DND-41 (cell line): ENCODE measurements around the gene CSF2.

ENCODE experiments used
- ATAC-seq: fragments of 200-7000 bp; cut with Tn5 transposase; 3 replicates; pipeline ENCODE4 v1.9.1; 2021; ENCODE audit warnings: low read depth; ENCODE audit not compliant: insufficient read depth
- DNase-seq: peaks from one replicate; pipeline ENCODE4 v3.0.0-alpha.2; 2020
- H2AFZ ChIP-seq: 2 replicates; pipeline ENCODE4 v1.6.0; 2012; ENCODE audit warnings: low read depth, low read length
- H3K27ac ChIP-seq: 2 replicates; pipeline ENCODE4 v1.5.1; 2012; ENCODE audit warnings: low read length, inconsistent platforms
- H3K27me3 ChIP-seq: fragments of 200-600 bp; sonication (generic); 2 replicates; pipeline ENCODE4 v1.6.0; 2012; ENCODE audit warnings: low read length, mild to moderate bottlenecking, inconsistent platforms; ENCODE audit not compliant: insufficient read depth, poor library complexity
- H3K36me3 ChIP-seq: 2 replicates; pipeline ENCODE4 v1.5.1; 2012; ENCODE audit warnings: low read length, inconsistent platforms; ENCODE audit not compliant: insufficient read depth
- H3K4me1 ChIP-seq: 2 replicates; pipeline ENCODE4 v1.5.1; 2012; ENCODE audit warnings: mild to moderate bottlenecking, low read length; ENCODE audit not compliant: insufficient read depth
- H3K4me2 ChIP-seq: 2 replicates; pipeline ENCODE4 v1.6.0; 2012; ENCODE audit warnings: mild to moderate bottlenecking, moderate library complexity, low read length, inconsistent platforms; ENCODE audit not compliant: insufficient read depth
- H3K4me3 ChIP-seq, 2 experiments: fragments of 200-600 bp in 1 of 2; shearing (Covaris generic) in 1 of 2; 2 replicates each; pipeline ENCODE4 v1.5.1; 2012 to 2016; ENCODE audit warnings: inconsistent platforms in 2 of 2, low read length in 2 of 2, mild to moderate bottlenecking in 2 of 2, low read depth in 1 of 2, moderate library complexity in 1 of 2
- H3K79me2 ChIP-seq: 2 replicates; pipeline ENCODE4 v1.6.0; 2012; ENCODE audit warnings: low read length, inconsistent platforms; ENCODE audit not compliant: insufficient read depth
- H3K9ac ChIP-seq: 2 replicates; pipeline ENCODE4 v1.6.0; 2012; ENCODE audit warnings: low read depth, mild to moderate bottlenecking, inconsistent platforms, low read length, moderate library complexity
- H3K9me3 ChIP-seq: 2 replicates; pipeline ENCODE4 v1.5.1; 2012; ENCODE audit warnings: low read length, moderate library complexity, mild to moderate bottlenecking, inconsistent platforms; ENCODE audit not compliant: insufficient read depth, severe bottlenecking
- H4K20me1 ChIP-seq: 2 replicates; pipeline ENCODE4 v1.6.0; 2012; ENCODE audit warnings: low read length; ENCODE audit not compliant: insufficient read depth
- EZH2 ChIP-seq: IDR thresholded peaks from 3 replicates; pipeline ENCODE4 v1.6.1; 2012; ENCODE audit warnings: borderline replicate concordance, low read depth, mild to moderate bottlenecking, moderate library complexity, low read length, inconsistent platforms; ENCODE audit not compliant: severe bottlenecking
- TF ChIP-seq, protein P1 (sequence below): IDR thresholded peaks from 2 replicates; pipeline ENCODE4 v1.5.1; 2012; ENCODE audit warnings: borderline replicate concordance, low read length, moderate library complexity, mild to moderate bottlenecking; ENCODE audit not compliant: poor library complexity, severe bottlenecking; ENCODE audit errors: extremely low read depth

The CSF2 gene

DNA sequence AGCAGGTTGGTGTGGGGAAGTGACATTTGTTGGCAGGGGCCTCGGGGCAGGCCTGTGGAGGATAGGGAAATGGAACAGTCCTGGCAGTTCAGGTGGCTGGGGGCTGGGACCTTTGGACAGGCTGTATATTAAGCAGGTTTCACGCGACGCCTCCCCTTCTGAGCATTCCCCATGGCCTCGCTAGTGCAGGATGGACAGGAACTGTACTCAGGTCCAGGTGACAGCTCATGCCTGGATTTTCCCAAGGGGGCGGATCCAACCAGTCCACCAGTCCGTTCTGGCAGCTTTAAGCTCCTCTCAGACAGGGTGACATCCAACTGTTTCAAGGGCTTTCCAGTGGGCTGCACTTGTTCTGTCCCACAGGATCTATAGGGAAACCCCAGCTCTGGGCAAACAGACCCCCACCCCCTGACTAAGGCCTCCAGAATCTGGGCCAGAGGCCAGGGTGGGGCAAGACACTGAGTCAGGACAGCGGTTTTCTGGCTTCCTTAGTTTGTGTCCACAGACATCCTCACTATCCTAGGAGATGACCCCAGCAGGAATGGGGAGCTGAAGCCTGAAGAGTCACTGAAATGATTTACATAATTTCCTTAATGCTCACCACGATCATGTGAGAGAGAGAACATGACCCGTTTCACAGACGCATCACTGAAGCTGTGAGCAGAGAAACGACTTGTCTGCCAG is 20.9 kb downstream of the CSF2 start:
- H2AFZ ChIP-seq: no peak overlapping the region
- H3K9ac ChIP-seq: no peak overlapping the region
- no peaks in the 10 kb centered on the region for H3K9me3 ChIP-seq
- no peak for TF ChIP-seq EZH2
- TF ChIP-seq, protein P1, sequence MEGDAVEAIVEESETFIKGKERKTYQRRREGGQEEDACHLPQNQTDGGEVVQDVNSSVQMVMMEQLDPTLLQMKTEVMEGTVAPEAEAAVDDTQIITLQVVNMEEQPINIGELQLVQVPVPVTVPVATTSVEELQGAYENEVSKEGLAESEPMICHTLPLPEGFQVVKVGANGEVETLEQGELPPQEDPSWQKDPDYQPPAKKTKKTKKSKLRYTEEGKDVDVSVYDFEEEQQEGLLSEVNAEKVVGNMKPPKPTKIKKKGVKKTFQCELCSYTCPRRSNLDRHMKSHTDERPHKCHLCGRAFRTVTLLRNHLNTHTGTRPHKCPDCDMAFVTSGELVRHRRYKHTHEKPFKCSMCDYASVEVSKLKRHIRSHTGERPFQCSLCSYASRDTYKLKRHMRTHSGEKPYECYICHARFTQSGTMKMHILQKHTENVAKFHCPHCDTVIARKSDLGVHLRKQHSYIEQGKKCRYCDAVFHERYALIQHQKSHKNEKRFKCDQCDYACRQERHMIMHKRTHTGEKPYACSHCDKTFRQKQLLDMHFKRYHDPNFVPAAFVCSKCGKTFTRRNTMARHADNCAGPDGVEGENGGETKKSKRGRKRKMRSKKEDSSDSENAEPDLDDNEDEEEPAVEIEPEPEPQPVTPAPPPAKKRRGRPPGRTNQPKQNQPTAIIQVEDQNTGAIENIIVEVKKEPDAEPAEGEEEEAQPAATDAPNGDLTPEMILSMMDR: no peak
- H3K27me3 ChIP-seq: peaks cover 34% of the 10 kb centered on the region
- ATAC-seq (no peak), DNase-seq (no peak)
- H3K4me3 ChIP-seq: no peak overlapping the region
- H4K20me1 ChIP-seq: peaks cover 4% of the 10 kb centered on the region; the same call in 1 of the 2 replicates
- no peaks in the 10 kb centered on the region for H3K79me2 ChIP-seq
- no peaks in the 10 kb centered on the region for H3K36me3 ChIP-seq
- H3K4me1 ChIP-seq: no peaks in the 10 kb centered on the region
- no peak overlapping the region for H3K4me2 ChIP-seq
- H3K27ac ChIP-seq: no peak overlapping the region

DNA sequence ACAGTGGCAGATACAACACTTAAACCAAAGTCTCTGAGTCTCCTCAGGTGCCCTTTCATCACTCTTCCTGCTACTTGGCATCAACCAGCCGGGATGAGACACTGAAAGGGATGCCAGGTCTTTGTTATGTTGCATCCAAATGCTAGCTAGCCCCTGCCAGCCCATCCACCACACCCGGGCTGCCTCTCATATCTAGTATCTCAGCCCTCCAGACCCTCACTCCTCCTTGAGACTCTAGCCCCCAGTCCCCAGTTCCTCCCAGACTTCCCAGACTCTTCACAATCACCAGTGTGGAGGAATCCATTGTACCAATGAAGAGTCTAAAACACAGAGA is 21.5 kb downstream of the CSF2 start:
- no peak overlapping the region for H3K4me2 ChIP-seq
- TF ChIP-seq, protein P1: no peak
- TF ChIP-seq EZH2: no peak
- peaks cover 37% of the 10 kb centered on the region for H3K27me3 ChIP-seq
- no peak overlapping the region for H3K27ac ChIP-seq
- no peaks in the 10 kb centered on the region for H3K9me3 ChIP-seq
- H4K20me1 ChIP-seq: peaks cover 7% of the 10 kb centered on the region; the same call in 1 of the 2 replicates
- no peak overlapping the region for H2AFZ ChIP-seq
- DNase-seq: no peak
- H3K4me1 ChIP-seq: no peaks in the 10 kb centered on the region
- no peak for ATAC-seq
- H3K4me3 ChIP-seq: no peak overlapping the region
- H3K36me3 ChIP-seq: no peaks in the 10 kb centered on the region
- H3K79me2 ChIP-seq: no peaks in the 10 kb centered on the region
- H3K9ac ChIP-seq: no peak overlapping the region

- H3K79me2 ChIP-seq: no peaks in the 10 kb centered on the region
- no peak overlapping the region for H3K27ac ChIP-seq
- H2AFZ ChIP-seq: no peak overlapping the region
- TF ChIP-seq, protein P1: no peak
- no peak for TF ChIP-seq EZH2
- no peaks in the 10 kb centered on the region for H3K36me3 ChIP-seq
- H3K27me3 ChIP-seq: peaks cover 41% of the 10 kb centered on the region
- H3K4me1 ChIP-seq: no peaks in the 10 kb centered on the region
- no peak overlapping the region for H3K4me3 ChIP-seq
- H3K9me3 ChIP-seq: no peaks in the 10 kb centered on the region
- H3K4me2 ChIP-seq: no peak overlapping the region
- DNase-seq: no peak
- no peak overlapping the region for H3K9ac ChIP-seq
- ATAC-seq: no peak
- H4K20me1 ChIP-seq: peaks cover 11% of the 10 kb centered on the region; the same call in 1 of the 2 replicates
Observed at GRCh38 chr5:132095424-132095972, 21.9 kb downstream of the CSF2 start.
